GM18502 (cell line): ENCODE data around the gene CCPG1.

Source experiments
- ATAC-seq: cut with Tn5 transposase; IDR thresholded peaks from one replicate; pipeline ENCODE4 v1.9.1; 2021; ENCODE audit warnings: mild to moderate bottlenecking; ENCODE audit not compliant: unreplicated experiment, poor library complexity

The CCPG1 gene

GRCh38 chr15:55320963-55321362 is 87.2 kb downstream of the CCPG1 start:
- no peak for ATAC-seq

- ATAC-seq = no peak
Measured at GRCh38 chr15:55320238-55320550, 88.0 kb downstream of the CCPG1 start.

GRCh38 chr15:55319537-55320237 is 88.5 kb downstream of the CCPG1 start:
- ATAC-seq = peak; percentile 37

GRCh38 chr15:55318588-55319494 is 89.3 kb downstream of the CCPG1 start, which contains the start of the genes PIGB and PIGBOS1:
TSS of gene PIGB (plus strand) at chr15:55319222. CDS start at chr15:55319251, 29 bp downstream.
TSS of gene PIGBOS1 (minus strand) at chr15:55319123. CDS start at chr15:55317792, 1,331 bp downstream.
- ATAC-seq = peak; percentile 93
